ENCODE measurements around the gene FAM222A. TPM values are rescaled to one million over a fixed set of nuclear protein-coding genes. Genes with fewer than 3 reads are reported as not detected.
A peak's percentile ranks its signal among the peaks of the same experiment; 100 is the strongest.

Gene FAM222A
- total RNA-seq, 2 donors from 2014 or later: 21.6 to 24.4 TPM

DNA sequence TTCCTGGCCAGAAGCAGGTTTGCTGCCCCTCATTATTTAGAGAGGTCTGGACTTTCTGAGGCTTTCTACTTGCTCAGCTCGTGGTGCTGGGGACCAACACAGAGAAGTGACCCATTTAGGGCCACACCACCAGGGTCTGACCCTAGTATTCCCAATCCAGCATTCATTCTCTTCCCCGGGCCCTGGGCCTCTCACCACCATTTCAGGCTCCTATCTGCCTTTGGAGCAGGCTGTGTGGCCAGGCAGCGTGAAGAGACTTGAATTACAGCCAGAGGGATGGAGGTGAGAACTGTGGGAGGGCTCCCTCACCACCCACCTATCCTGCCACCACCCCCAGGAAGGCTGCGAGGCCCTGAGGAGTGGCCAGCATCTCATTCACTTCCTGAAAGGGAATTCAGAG is 24.6 kb downstream of the FAM222A start:
- Mint-ChIP-seq H3K4me1 (peaks cover 72% of the 10 kb centered on the region), H3K9me3 (no peaks in the 10 kb centered on the region), H3K36me3 (ENCODE audit: low read depth) (no peaks in the 10 kb centered on the region), H3K27me3 (ENCODE audit: insufficient read depth) (no peaks in the 10 kb centered on the region), H3K27ac (peak overlapping the region; percentile 96), H3K4me3 (peak overlapping the region; percentile 43)
- peak; percentile 58 for DNase-seq
- H3K27ac ChIP-seq (ENCODE audit: low read depth, low read length): no peak overlapping the region
- peak overlapping the region; percentile 66 for H3K4me3 ChIP-seq (ENCODE audit: low read length)
- H3K27me3 ChIP-seq (ENCODE audit: control insufficient read depth, insufficient read depth, low read length, poor library complexity, severe bottlenecking): no peaks in the 10 kb centered on the region
- H3K36me3 ChIP-seq (ENCODE audit: control insufficient read depth, insufficient read depth, low read length): peaks cover 6% of the 10 kb centered on the region
- H3K4me1 ChIP-seq (ENCODE audit: control insufficient read depth, insufficient read depth, low read length): peaks cover 67% of the 10 kb centered on the region
- no peaks in the 10 kb centered on the region for H3K9me3 ChIP-seq (ENCODE audit: control insufficient read depth, low read length)
- 68 to 83% methylated on average over 1 to 4 of the region's 4 CpGs for WGBS, 2 experiments (ENCODE audit: insufficient coverage in 1 of 2, insufficient read length in 1 of 2)
- TF ChIP-seq, protein P1, sequence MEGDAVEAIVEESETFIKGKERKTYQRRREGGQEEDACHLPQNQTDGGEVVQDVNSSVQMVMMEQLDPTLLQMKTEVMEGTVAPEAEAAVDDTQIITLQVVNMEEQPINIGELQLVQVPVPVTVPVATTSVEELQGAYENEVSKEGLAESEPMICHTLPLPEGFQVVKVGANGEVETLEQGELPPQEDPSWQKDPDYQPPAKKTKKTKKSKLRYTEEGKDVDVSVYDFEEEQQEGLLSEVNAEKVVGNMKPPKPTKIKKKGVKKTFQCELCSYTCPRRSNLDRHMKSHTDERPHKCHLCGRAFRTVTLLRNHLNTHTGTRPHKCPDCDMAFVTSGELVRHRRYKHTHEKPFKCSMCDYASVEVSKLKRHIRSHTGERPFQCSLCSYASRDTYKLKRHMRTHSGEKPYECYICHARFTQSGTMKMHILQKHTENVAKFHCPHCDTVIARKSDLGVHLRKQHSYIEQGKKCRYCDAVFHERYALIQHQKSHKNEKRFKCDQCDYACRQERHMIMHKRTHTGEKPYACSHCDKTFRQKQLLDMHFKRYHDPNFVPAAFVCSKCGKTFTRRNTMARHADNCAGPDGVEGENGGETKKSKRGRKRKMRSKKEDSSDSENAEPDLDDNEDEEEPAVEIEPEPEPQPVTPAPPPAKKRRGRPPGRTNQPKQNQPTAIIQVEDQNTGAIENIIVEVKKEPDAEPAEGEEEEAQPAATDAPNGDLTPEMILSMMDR (conservative IDR thresholded peaks at IDR 0.05): no peak
- H3K9ac ChIP-seq (ENCODE audit: extremely low read depth, low read length, poor library complexity, severe bottlenecking): peak overlapping the region; percentile 36

DNA sequence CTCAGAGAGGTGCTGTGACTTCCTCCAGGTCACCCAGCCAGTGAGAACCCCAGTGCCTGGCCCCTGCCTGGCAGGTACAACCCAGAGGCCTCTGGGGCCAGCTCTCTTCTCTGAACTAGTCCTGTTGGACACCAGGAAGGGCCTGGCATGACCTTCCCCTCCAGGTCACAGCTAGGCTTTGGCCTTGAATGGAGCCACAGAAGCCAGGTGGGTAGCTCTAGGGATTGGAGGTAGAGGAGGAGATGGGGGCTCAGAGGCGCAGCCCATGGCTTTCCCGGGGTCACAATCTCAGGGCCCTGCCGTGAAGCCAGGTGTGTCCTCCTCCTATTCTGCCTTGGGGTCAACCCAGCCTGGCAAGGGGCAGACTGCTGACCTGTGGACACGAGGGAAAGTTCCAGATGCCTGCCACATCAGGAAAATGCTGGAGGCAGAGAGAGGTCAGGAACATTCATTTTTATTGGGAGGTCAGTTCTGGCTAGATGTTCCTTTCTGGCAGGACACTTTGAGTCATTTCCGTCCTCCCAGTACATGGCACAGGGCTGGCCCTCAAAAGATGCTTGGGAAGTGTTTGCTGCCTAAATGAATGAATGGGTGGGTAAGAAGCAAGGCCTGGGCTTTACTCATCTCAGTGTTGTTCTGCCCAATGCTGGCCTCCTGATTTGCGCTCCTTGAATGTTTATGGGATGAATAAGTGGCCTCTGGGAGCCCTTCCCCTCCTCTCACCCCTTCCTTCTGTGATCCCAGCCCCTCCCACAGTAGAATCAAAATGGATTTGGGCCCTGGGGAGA is 25.4 kb downstream of the FAM222A start:
- no peaks in the 10 kb centered on the region for H3K9me3 Mint-ChIP-seq
- Histone ChIP-seq H3K4me1 (ENCODE audit: control insufficient read depth, insufficient read depth, low read length) (peaks cover 67% of the 10 kb centered on the region), H3K27me3 (ENCODE audit: control insufficient read depth, insufficient read depth, low read length, poor library complexity, severe bottlenecking) (no peaks in the 10 kb centered on the region), H3K27ac (ENCODE audit: low read depth, low read length) (no peak overlapping the region), H3K4me3 (ENCODE audit: low read length) (peak overlapping the region; percentile 66), H3K9ac (ENCODE audit: extremely low read depth, low read length, poor library complexity, severe bottlenecking) (peak overlapping the region; percentile 7), H3K36me3 (ENCODE audit: control insufficient read depth, insufficient read depth, low read length) (peaks cover 8% of the 10 kb centered on the region), H3K9me3 (ENCODE audit: control insufficient read depth, low read length) (no peaks in the 10 kb centered on the region)
- peak overlapping the region; percentile 87 for H3K27ac Mint-ChIP-seq
- peaks cover 71% of the 10 kb centered on the region for H3K4me1 Mint-ChIP-seq
- H3K36me3 Mint-ChIP-seq (ENCODE audit: low read depth): peaks cover under 1% of the 10 kb centered on the region
- no peaks in the 10 kb centered on the region for H3K27me3 Mint-ChIP-seq (ENCODE audit: insufficient read depth)
- peak overlapping the region; percentile 43 for H3K4me3 Mint-ChIP-seq
- 88 to 94% methylated on average over 4 to 5 of the region's 6 CpGs for WGBS, 2 experiments (ENCODE audit: insufficient coverage in 1 of 2, insufficient read length in 1 of 2)
- TF ChIP-seq, protein P1 (conservative IDR thresholded peaks at IDR 0.05): no peak
- peak; percentile 49 for DNase-seq

DNA sequence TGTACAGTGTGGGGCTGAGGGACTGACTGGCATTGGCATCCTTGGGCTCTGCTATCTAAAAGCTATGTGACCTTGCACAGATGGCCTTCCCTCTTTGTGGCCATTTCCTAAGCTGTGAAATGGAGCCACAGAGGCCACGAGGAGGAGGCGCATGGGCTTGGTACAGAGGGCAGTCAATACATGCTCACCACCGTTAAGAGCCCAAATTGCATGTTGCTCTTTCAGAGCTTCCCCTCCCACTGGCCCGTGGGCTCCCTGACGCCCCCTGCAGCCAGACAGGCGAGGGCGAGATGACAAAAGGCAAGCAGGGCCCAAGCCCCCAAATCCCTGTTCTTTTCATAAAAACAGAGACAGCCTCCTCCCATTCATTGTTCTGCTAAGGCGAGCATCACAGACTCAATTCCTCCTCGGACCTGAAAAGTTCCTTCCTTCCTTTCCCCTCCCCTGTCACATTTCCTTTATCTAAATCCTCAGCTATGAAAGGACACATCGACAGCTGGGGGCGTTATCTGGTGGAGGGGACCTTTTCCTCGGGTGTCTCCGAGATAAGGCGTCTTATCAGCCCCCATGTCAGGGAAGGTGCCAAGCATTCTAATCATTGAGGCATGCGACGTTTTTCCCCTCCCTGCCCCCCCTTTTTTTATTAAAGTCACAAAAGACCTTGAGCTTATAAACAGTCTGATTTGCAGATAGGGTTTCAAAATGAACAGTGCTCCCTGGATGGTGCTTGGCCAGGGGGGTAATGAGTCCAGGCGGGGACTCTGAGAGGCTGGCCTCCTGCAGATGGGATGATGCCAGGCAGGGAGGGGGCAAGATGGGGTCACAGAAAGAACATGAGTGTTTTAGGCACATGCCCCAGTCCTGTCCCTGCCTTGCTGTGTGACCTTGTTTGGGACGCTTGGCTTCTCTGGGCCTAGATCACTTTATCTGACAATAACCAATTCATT is 26.4 kb downstream of the FAM222A start:
- peak; percentile 94 for DNase-seq
- H3K4me1 Mint-ChIP-seq: peaks cover 64% of the 10 kb centered on the region
- H3K36me3 ChIP-seq (ENCODE audit: control insufficient read depth, insufficient read depth, low read length): peaks cover 14% of the 10 kb centered on the region
- WGBS, 2 experiments (ENCODE audit: insufficient coverage in 1 of 2, insufficient read length in 1 of 2): 28 to 37% methylated on average over 10 to 18 of the region's 18 CpGs
- no peaks in the 10 kb centered on the region for H3K9me3 ChIP-seq (ENCODE audit: control insufficient read depth, low read length)
- no peak overlapping the region for H3K27ac ChIP-seq (ENCODE audit: low read depth, low read length)
- no peaks in the 10 kb centered on the region for H3K9me3 Mint-ChIP-seq
- H3K27ac Mint-ChIP-seq: peak overlapping the region; percentile 87
- peaks cover 59% of the 10 kb centered on the region for H3K4me1 ChIP-seq (ENCODE audit: control insufficient read depth, insufficient read depth, low read length)
- H3K36me3 Mint-ChIP-seq (ENCODE audit: low read depth): peaks cover 6% of the 10 kb centered on the region
- peak overlapping the region; percentile 7 for H3K9ac ChIP-seq (ENCODE audit: extremely low read depth, low read length, poor library complexity, severe bottlenecking)
- H3K4me3 ChIP-seq (ENCODE audit: low read length): peak overlapping the region; percentile 39
- H3K4me3 Mint-ChIP-seq: peak overlapping the region; percentile 43
- no peaks in the 10 kb centered on the region for H3K27me3 Mint-ChIP-seq (ENCODE audit: insufficient read depth)
- no peaks in the 10 kb centered on the region for H3K27me3 ChIP-seq (ENCODE audit: control insufficient read depth, insufficient read depth, low read length, poor library complexity, severe bottlenecking)
- TF ChIP-seq, protein P1 (conservative IDR thresholded peaks at IDR 0.05): peak; percentile 85
